Measurements from ENCODE around the gene WDR5. TPM values are rescaled to one million over a fixed set of nuclear protein-coding genes. Genes with fewer than 3 reads are reported as not detected.

WDR5 gene
- total RNA-seq, 2 donors from 2014 or later: 29.7 to 43.7 TPM

DNA sequence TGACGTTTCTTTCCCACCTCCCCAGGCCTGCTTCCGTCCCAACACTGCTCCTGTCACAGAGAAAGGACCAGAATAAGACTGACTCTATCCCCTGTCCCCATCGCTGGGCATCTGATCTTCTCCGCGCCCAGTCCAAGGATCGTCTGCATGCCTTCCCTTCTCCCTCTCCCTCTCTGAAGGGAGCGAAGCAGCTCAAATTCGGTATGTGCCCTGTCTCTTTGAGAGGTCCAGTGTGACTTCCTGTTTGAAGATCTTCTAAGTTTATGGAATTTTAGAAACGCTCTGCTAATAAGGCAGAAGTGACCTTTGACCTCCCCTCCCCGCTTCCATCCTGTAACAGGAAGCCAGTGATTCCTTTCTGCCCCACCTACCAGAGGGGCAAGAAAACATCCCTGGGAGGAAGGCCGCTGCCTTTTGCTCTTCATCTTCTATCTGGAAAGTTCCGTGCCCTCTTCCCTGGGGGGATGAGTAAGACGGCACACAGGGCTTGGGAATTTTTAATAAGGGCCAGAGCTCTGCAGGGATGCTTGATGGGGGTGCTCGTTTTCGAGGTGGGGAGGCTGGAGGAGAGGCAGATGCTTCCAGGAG, 69.2 kb downstream of the WDR5 start:
- H3K36me3 Mint-ChIP-seq: no peaks in the 10 kb centered on the region
- H3K9me3 Mint-ChIP-seq: no peaks in the 10 kb centered on the region
- DNase-seq (ENCODE audit: low spot score in 2 of 2) (no peak), ATAC-seq (no peak)
- H3K27ac Mint-ChIP-seq: no peak overlapping the region

DNA sequence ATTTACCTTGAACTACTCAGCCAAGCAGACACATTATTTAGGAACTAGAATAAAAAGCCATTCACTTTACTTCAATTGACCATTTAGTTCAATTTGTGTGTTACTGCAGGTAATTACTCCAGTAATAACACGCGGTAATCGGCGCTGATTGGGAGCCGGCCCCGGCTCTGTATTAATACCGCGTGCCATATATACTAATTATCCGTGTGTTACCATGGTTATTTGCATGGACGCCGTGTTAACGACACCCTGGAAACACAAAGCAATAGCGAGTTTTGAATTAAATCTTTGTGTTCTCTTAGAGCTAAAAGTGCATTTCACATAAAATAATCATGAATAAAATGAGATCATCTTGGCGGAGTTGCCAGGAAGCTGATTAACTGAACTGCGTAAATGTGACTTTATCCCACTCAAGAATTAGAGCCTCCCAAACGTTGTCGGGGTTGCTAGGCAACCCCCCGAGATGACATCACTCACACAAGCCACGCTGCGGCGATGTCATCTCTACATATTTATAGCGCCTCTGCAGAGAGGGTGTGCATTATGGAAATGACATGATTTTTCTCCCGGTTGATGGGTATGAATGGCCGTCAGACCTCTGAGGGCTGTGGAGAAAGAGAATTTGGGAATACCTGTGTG, 69.9 kb downstream of the WDR5 start:
- no peak for ATAC-seq
- no peaks in the 10 kb centered on the region for H3K36me3 Mint-ChIP-seq

DNA sequence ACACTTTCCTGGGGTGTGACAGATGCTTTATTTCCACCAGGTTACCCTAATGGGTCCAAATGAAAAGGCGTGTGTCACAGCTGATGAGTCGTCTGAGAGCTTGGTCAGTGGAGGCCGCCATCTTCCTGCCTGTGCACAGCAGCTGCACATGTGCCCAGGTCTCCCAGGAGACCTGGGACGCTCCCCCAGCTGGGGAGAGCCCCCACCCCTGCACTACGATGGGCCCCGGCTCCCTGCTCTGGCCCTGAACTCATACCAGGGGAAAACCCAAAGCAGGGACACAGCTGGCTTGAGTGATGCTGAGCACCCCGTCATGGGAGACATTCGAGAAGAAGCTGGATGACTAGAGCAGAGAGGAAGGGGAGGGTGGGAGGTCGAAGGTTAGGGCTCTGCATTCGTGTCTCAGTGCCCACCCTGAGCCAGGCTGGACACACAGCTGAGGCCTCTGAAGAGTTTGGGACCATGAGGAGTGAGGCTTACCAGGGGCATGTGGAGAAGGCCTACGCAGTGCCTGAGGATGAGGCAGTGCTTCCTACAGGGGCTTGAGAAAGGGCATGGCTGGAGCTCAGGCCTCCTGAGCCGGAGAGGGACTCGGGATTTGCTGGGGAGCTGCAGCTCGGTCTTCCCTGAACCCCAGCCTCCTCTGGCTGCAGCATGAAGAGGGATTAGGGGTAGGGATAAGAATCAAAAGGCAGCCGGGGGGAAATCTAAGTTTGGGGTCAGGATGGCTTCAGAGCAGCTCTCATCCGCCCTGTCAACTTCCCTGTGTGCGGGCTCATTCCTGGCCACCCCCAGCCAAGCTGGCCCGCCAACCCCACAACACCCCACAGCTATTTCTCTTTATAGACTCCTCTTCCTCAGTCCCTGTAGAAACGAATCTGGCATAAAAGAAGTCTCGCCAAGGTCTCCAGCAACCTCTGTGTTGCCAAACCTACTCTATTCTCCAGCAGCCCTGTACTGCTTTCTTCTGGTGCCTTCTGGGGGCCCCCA, 70.7 kb downstream of the WDR5 start:
- H3K36me3 Mint-ChIP-seq: no peaks in the 10 kb centered on the region
- no peak for DNase-seq (ENCODE audit: low spot score in 2 of 2)
- no peak overlapping the region for H3K27ac Mint-ChIP-seq
- H3K9me3 Mint-ChIP-seq: no peaks in the 10 kb centered on the region
- peak in 1 of 2 donors; percentile 93 for ATAC-seq

More for the DNA sequence above, 69.9 kb downstream of the WDR5 start:
- DNase-seq (ENCODE audit: low spot score in 2 of 2): no peak
- Mint-ChIP-seq H3K27ac (no peak overlapping the region), H3K9me3 (no peaks in the 10 kb centered on the region)

DNA sequence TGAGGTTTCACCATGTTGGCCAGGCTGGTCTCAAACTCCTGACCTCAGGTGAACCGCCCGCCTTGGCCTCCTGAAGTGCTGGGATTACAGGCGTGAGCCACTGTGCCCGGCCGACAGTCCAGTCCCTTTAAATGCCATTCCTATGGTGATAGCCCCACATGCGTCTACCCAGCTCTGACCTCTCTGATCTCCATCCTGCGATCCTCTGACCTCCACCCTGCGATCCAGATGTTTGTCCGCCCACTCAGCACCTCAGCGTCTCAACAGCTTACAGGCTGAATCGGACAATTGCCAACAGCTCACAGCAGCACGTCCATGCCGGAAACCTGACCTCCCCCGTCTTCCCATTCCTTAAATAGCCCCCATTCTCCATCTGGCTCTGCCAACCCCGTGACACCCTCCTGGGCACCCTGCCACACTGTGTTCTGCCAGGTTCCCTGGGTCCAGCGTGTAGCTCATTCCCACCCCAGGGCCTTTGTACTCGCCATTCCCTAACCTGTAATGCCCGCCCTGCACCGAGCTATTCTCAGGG, 72.5 kb downstream of the WDR5 start:
- H3K9me3 Mint-ChIP-seq: peaks cover 0 to 4% of the 10 kb centered on the region in 2 donors
- DNase-seq (ENCODE audit: low spot score in 2 of 2) (no peak), ATAC-seq (no peak)
- H3K36me3 Mint-ChIP-seq: peaks cover 0 to 4% of the 10 kb centered on the region in 2 donors
- H3K27ac Mint-ChIP-seq: no peak overlapping the region

DNA sequence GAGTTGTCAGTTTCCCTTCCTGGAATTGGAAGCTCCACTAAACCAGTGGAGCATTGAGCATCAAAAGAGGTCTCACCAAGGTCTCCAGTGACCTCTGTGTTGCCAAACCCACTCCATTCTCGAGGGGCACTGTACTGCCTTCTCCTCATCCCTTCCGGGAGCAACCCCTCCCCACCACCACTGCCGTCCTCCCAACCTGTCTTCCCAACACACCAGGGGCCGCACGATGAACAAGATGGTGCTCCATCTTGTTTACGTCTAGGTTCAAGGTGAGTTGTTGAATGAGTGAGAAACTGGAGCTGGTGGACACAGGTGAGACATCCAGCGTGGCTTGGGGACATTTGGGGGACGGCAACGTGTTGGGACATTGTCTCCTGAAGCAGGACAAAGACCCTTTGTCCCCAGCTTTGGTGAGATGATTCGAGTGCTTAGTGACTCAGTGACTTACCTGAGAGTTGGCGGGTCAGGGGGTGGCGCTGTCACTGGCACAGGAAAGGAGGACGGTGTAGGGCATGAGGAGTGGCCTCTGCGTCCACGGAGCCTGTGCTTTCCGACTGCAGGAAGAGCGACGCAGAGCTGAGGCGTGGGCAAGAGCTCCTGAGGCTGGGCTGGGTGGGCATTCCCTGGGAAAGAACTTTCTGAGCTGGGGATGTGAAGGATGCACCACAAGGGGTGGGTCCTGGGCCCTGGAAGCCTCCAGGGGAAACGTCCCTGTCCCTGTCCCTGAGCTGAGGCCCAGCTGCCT, 73.3 kb downstream of the WDR5 start:
- peak overlapping the region in 1 of 2 donors; percentile 46 for H3K27ac Mint-ChIP-seq
- DNase-seq (ENCODE audit: low spot score in 2 of 2) (no peak), ATAC-seq (no peak)
- peaks cover 0 to 4% of the 10 kb centered on the region in 2 donors for H3K36me3 Mint-ChIP-seq
- H3K9me3 Mint-ChIP-seq: peaks cover 0 to 4% of the 10 kb centered on the region in 2 donors

Other genes starting within 250 kb of the WDR5 start
- 1 to 10 TPM; 7.5 to 9.1 TPM for gene VAV2, start 143.8 kb upstream of the WDR5 start, total RNA-seq
- gene BRD3OS, start 110.6 kb upstream of the WDR5 start, total RNA-seq: 10 to 100 TPM in 1 of 2 donors, 1 to 10 TPM in 1; 3.7 to 19.8 TPM
- gene BRD3, start 68.1 kb upstream of the WDR5 start, total RNA-seq: 10 to 100 TPM; 24.6 to 29.5 TPM
- gene RNU6ATAC, start 28.5 kb downstream of the WDR5 start, total RNA-seq: 10 to 100 TPM; 32.1 to 61.4 TPM
- gene RXRA, start 190.4 kb downstream of the WDR5 start, total RNA-seq: 1 to 10 TPM in 1 of 2 donors, under 1 TPM in 1; 0.25 to 7.9 TPM